Left lung (tissue), 10 donors: ENCODE measurements around the gene LPAR1. TPM values are rescaled to one million over a fixed set of nuclear protein-coding genes. Genes with fewer than 3 reads are reported as not detected.

Experiments used
- ATAC-seq: fragments of 200-7000 bp; cut with Tn5 transposase; one replicate; pipeline ENCODE4 v1.9.1; 2020; ENCODE audit warnings: moderate library complexity
- DNase-seq, 4 donors: peaks; one replicate each; pipeline ENCODE4 v3.0.0-alpha.2; 2013 to 2020
- H3K27ac ChIP-seq, 2 donors: fragments of 200-600 bp; sonication (generic) in 1 of 2; one replicate each; pipeline versions ENCODE4 v1.5.0 to v1.8.0; 2020 to 2021
- H3K27me3 ChIP-seq, 2 donors: fragments of 200-600 bp; sonication (generic) in 1 of 2; one replicate each; pipeline versions ENCODE4 v1.5.0 to v1.8.0; 2020 to 2021
- H3K36me3 ChIP-seq, 2 donors: fragments of 200-600 bp; sonication (generic) in 1 of 2; one replicate each; pipeline versions ENCODE4 v1.5.0 to v1.8.0; 2020 to 2021
- H3K4me1 ChIP-seq, 2 donors: fragments of 200-600 bp; one replicate each; pipeline ENCODE4 v1.8.0; 2021
- H3K4me3 ChIP-seq, 2 donors: fragments of 200-600 bp; sonication (generic) in 1 of 2; one replicate each; pipeline versions ENCODE4 v1.5.0 to v1.8.0; 2020 to 2021; ENCODE audit warnings: mild to moderate bottlenecking in 1 of 2
- H3K9me3 ChIP-seq, 2 donors: fragments of 200-600 bp; sonication (generic) in 1 of 2; one replicate each; pipeline versions ENCODE4 v1.5.0 to v1.8.0; 2020 to 2021
- intact Hi-C, 2 donors: fragments of 100-400 bp; cut with DNase I; formaldehyde crosslinking; loops; one replicate each; pipeline versions ENCODE4 v1.11.2 to v1.14.2; 2022
- polyA plus RNA-seq, 6 donors: library from polyadenylated mRNA; unstranded; fragments of 120-200 nt; gene quantifications; one replicate each; pipeline ENCODE4 v1.2.1, GENCODE V29; 2013; ENCODE audit not compliant: insufficient read length in 6 of 6
- total RNA-seq, 2 donors: library from RNA; stranded (reverse); fragmentation: NEBNext Ultra II Directional; extraction: Animal tissue kit (Norgen Biotek cat#: 25700); gene quantifications; one replicate each; pipeline ENCODE4 v1.2.1, GENCODE V29; 2021
- TF ChIP-seq, protein P1 (sequence below), 2 donors: fragments of 200-600 bp; sonication (generic) in 1 of 2; IDR thresholded peaks; one replicate each; pipeline versions ENCODE4 v1.5.0 to v1.8.0; 2021; ENCODE audit warnings: antibody characterized with exemption in 2 of 2
- donor health status: DM: no; HTN: yes; CAD: no.
- donor health status: DM: no; HTN: no; CAD: no.

Gene LPAR1
- total and polyA plus RNA-seq, 8 donors = 23.3 to 72.7 (median 60.7) TPM

DNA sequence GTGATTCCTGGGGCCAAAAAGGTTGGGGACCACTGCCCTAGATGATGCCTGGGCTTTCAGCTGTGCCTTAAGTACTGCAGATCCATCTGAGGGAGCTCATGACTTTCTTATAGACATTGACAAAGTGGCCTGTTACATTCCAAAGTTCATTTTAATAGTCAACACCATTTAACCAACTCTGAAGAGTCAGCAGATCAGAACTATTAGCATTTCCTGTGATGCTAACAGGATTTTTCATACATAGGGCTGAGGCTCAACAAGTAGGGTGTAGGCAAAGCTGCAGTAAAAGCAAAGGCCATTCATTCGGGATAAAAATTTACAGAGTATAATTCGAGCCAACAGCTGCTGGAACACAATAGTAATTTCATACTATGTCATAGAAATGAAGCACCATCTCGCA is 105.4 kb downstream of the LPAR1 start:
- peaks cover 0 to 3% of the 10 kb centered on the region in 2 donors for H3K4me1 ChIP-seq
- intact Hi-C loops = loop anchor here in 1 of 2 donors (10.0 kb wide), 1 partner anchor 58 kb away; no protein-coding TSS in a partner anchor

DNA sequence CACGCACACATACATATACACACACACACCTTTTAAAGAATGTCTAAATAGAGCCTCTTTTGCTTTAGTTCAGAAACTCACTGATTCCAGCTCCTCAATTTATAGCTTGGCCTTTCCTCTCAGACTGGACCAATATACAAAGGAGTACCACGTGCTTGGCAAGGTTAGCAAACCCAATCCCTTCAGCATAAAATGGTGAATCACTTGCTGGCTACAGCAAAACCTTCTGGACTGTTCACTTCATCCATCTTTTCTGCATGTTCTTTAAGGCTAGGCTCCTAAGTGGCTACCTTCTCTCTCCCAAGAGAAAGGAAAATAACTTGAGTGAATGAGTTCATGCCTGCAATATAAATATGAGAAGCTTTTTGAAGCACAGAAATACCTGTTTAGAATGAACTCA is 109.7 kb downstream of the LPAR1 start:
- Histone ChIP-seq H3K36me3 (no peaks in the 10 kb centered on the region), H3K27me3 (no peaks in the 10 kb centered on the region), H3K9me3 (peaks cover 0 to 3% of the 10 kb centered on the region in 2 donors), H3K4me1 (no peaks in the 10 kb centered on the region), H3K4me3 (no peak overlapping the region), H3K27ac (peak overlapping the region in 1 of 2 donors; percentile 49)
- DNase-seq (peak in 1 of 4 donors; percentile 29), ATAC-seq (peak; percentile 65)
- intact Hi-C loops = no loop called here
- TF ChIP-seq, protein P1, sequence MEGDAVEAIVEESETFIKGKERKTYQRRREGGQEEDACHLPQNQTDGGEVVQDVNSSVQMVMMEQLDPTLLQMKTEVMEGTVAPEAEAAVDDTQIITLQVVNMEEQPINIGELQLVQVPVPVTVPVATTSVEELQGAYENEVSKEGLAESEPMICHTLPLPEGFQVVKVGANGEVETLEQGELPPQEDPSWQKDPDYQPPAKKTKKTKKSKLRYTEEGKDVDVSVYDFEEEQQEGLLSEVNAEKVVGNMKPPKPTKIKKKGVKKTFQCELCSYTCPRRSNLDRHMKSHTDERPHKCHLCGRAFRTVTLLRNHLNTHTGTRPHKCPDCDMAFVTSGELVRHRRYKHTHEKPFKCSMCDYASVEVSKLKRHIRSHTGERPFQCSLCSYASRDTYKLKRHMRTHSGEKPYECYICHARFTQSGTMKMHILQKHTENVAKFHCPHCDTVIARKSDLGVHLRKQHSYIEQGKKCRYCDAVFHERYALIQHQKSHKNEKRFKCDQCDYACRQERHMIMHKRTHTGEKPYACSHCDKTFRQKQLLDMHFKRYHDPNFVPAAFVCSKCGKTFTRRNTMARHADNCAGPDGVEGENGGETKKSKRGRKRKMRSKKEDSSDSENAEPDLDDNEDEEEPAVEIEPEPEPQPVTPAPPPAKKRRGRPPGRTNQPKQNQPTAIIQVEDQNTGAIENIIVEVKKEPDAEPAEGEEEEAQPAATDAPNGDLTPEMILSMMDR (IDR thresholded peaks at IDR 0.05) = no peak

More for the DNA sequence above, 105.4 kb downstream of the LPAR1 start:
- TF ChIP-seq, protein P1 (IDR thresholded peaks at IDR 0.05) = no peak
- Histone ChIP-seq H3K27ac (no peak overlapping the region), H3K9me3 (peaks cover 0 to 3% of the 10 kb centered on the region in 2 donors), H3K4me3 (no peak overlapping the region), H3K27me3 (no peaks in the 10 kb centered on the region), H3K36me3 (no peaks in the 10 kb centered on the region)
- DNase-seq = no peak
- ATAC-seq = no peak

DNA sequence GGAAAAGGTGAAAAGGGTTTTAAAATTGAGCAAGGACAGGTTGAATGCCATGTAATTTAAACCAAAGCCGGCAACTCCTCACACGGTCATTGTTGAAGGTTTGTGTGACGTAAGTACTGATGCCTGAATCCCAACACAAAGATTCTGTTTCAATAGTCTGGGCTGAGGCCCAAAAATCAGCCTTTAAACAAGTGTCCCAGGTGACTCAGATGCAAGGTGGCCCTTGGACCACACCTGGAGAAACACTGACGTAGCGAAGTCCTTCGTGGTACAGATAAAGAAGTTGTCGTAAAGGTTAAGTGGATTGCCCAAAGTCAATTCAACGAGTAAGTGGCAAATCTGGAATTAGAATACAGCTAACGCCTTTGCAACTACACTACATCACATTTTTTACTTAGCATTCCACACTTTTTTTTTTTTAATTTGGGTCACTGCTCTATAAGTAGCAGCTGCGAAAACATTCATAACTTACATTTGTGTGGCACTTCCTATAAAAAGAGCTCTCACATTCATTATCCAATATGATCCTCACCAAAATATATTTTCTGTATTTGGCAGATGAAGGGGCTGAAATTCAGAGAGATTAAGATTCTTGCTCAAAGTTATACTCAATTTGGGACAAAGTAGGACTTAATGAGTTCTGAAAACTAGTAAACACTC is 111.3 kb downstream of the LPAR1 start:
- intact Hi-C loops = no loop called here
- no peaks in the 10 kb centered on the region for H3K36me3 ChIP-seq
- ATAC-seq (peak; percentile 86), DNase-seq (peak in 2 of 4 donors; percentile 67 to 77)
- no peaks in the 10 kb centered on the region for H3K27me3 ChIP-seq
- H3K9me3 ChIP-seq = peaks cover 0 to under 1% of the 10 kb centered on the region in 2 donors
- no peaks in the 10 kb centered on the region for H3K4me1 ChIP-seq
- no peak overlapping the region for H3K27ac ChIP-seq
- no peak overlapping the region for H3K4me3 ChIP-seq
- TF ChIP-seq, protein P1 (IDR thresholded peaks at IDR 0.05) = no peak

DNA sequence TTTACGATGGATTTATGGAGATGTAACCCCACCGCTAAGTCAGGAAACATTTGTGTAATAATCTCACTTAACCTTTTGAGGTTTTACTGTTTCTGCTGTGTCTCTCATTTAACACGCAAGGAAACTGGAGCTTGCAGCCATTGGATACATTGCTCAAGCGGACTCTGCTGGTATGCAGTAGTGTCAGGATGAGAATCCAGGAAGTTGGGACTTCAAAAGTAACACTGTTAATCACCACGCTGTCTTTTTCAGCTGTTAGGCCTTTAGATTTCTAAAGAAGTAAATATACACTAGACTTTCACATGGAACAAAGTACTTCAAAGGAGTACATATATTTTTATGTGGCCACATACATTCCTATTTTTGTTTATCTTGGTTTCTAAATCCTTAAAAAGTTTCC is 114.7 kb downstream of the LPAR1 start:
- intact Hi-C loops = no loop called here
- TF ChIP-seq, protein P1 (IDR thresholded peaks at IDR 0.05) = no peak
- ATAC-seq (no peak), DNase-seq (no peak)
- H3K4me3 ChIP-seq = no peak overlapping the region
- H3K27me3 ChIP-seq = no peaks in the 10 kb centered on the region
- no peaks in the 10 kb centered on the region for H3K4me1 ChIP-seq
- no peak overlapping the region for H3K27ac ChIP-seq
- no peaks in the 10 kb centered on the region for H3K36me3 ChIP-seq
- H3K9me3 ChIP-seq = no peaks in the 10 kb centered on the region

DNA sequence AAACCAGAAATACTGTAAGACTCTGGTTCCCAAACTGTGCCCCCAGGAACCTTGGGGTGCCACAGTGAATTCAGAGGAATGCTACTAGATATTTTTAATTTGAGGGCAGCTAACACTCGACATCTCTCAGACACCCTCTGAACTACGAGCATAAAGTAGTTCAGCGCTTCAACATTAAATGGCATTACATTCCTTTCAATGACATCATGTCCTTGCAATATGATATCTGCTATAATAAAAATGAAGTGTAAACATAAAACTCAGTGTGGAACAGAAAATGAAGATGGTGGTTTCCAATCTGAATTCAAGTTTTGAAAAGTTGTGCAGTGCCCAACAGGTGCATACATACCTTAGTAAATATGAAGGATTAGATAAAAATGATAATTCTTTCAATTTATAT is 116.1 kb downstream of the LPAR1 start:
- TF ChIP-seq, protein P1 (IDR thresholded peaks at IDR 0.05) = no peak
- intact Hi-C loops = no loop called here

More for the DNA sequence above, 116.1 kb downstream of the LPAR1 start:
- ATAC-seq = no peak
- Histone ChIP-seq H3K4me3 (no peak overlapping the region), H3K9me3 (no peaks in the 10 kb centered on the region), H3K27ac (no peak overlapping the region), H3K4me1 (no peaks in the 10 kb centered on the region), H3K36me3 (no peaks in the 10 kb centered on the region), H3K27me3 (no peaks in the 10 kb centered on the region)
- no peak for DNase-seq
